KMS-11 (cell line): ENCODE measurements around the gene PLK3.

Experiments
- H2AFZ ChIP-seq: fragments of 200-600 bp; sonication (generic); 2 replicates; pipeline ENCODE4 v1.6.1; 2016; ENCODE audit warnings: antibody characterized with exemption, mixed run types, low read depth
- H3K27ac ChIP-seq: fragments of 200-600 bp; sonication (generic); 2 replicates; pipeline ENCODE4 v1.6.1; 2016; ENCODE audit warnings: mild to moderate bottlenecking, mixed run types
- H3K27me3 ChIP-seq: fragments of 200-600 bp; sonication (generic); 2 replicates; pipeline ENCODE4 v1.6.1; 2017; ENCODE audit warnings: mild to moderate bottlenecking, low read depth, mixed run types, moderate library complexity; ENCODE audit not compliant: insufficient read depth
- H3K36me3 ChIP-seq: fragments of 200-600 bp; sonication (generic); 2 replicates; pipeline ENCODE4 v1.6.1; 2017; ENCODE audit warnings: mild to moderate bottlenecking, mixed run types; ENCODE audit not compliant: insufficient read depth
- H3K4me1 ChIP-seq: fragments of 200-600 bp; sonication (generic); 2 replicates; pipeline ENCODE4 v1.6.1; 2016; ENCODE audit warnings: mild to moderate bottlenecking, low read depth, mixed run types; ENCODE audit not compliant: poor library complexity, severe bottlenecking
- H3K4me2 ChIP-seq: fragments of 200-600 bp; sonication (generic); 2 replicates; pipeline ENCODE4 v1.7.0; 2016; ENCODE audit warnings: mild to moderate bottlenecking, mixed run types
- H3K4me3 ChIP-seq: fragments of 200-600 bp; sonication (generic); IDR thresholded peaks from 2 replicates; pipeline ENCODE4 v1.6.1; 2017; ENCODE audit warnings: low read depth, low read length, mixed read lengths; ENCODE audit not compliant: insufficient read depth
- H3K79me2 ChIP-seq: fragments of 200-600 bp; sonication (generic); 2 replicates; pipeline ENCODE4 v1.6.1; 2016; ENCODE audit warnings: low read depth, mixed run types; ENCODE audit not compliant: insufficient read depth
- H3K9ac ChIP-seq: fragments of 200-600 bp; sonication (generic); 2 replicates; pipeline ENCODE4 v1.6.1; 2016; ENCODE audit warnings: mild to moderate bottlenecking, mixed run types
- H4K20me1 ChIP-seq: fragments of 200-600 bp; sonication (generic); 2 replicates; pipeline ENCODE4 v1.6.1; 2016; ENCODE audit warnings: mild to moderate bottlenecking, mixed run types; ENCODE audit not compliant: insufficient read depth
- CTCF ChIP-seq: fragments of 200-600 bp; sonication (generic); conservative IDR thresholded peaks from 2 replicates; pipeline ENCODE4 v1.6.1; 2017; ENCODE audit warnings: low read depth, mild to moderate bottlenecking, antibody characterized with exemption, low read length, moderate library complexity, mixed read lengths

PLK3 gene

GRCh38 chr1:44839576-44839975 is 39.4 kb downstream of the PLK3 start:
- no peak overlapping the region for H3K9ac ChIP-seq
- peaks cover 8% of the 10 kb centered on the region for H3K4me1 ChIP-seq
- H3K79me2 ChIP-seq, result no peaks in the 10 kb centered on the region
- no peak overlapping the region for H3K4me3 ChIP-seq
- H2AFZ ChIP-seq, result no peak overlapping the region
- H3K4me2 ChIP-seq, result no peak overlapping the region
- no peak for TF ChIP-seq CTCF
- H3K27ac ChIP-seq, result no peak overlapping the region
- H3K36me3 ChIP-seq, result no peaks in the 10 kb centered on the region
- no peaks in the 10 kb centered on the region for H3K27me3 ChIP-seq
- H4K20me1 ChIP-seq, result no peaks in the 10 kb centered on the region

GRCh38 chr1:44842486-44842861 is 42.3 kb downstream of the PLK3 start:
- H3K36me3 ChIP-seq, result no peaks in the 10 kb centered on the region
- H3K27me3 ChIP-seq, result no peaks in the 10 kb centered on the region
- no peaks in the 10 kb centered on the region for H4K20me1 ChIP-seq
- H3K4me2 ChIP-seq, result no peak overlapping the region
- no peak overlapping the region for H3K27ac ChIP-seq
- no peaks in the 10 kb centered on the region for H3K79me2 ChIP-seq
- TF ChIP-seq CTCF, result no peak
- no peak overlapping the region for H3K9ac ChIP-seq
- H3K4me3 ChIP-seq, result no peak overlapping the region
- no peak overlapping the region for H2AFZ ChIP-seq
- H3K4me1 ChIP-seq, result no peaks in the 10 kb centered on the region

- Histone ChIP-seq H3K36me3 (no peaks in the 10 kb centered on the region), H3K4me1 (no peaks in the 10 kb centered on the region), H2AFZ (no peak within 1 kb of the TSS), H3K27me3 (no peaks in the 10 kb centered on the region), H4K20me1 (no peaks in the 10 kb centered on the region), H3K4me2 (no peak within 1 kb of the TSS), H3K79me2 (no peaks in the 10 kb centered on the region), H3K27ac (no peak within 1 kb of the TSS), H3K4me3 (no peak within 1 kb of the TSS), H3K9ac (no peak within 1 kb of the TSS)
- no peak for TF ChIP-seq CTCF
These were observed 42.9 kb downstream of the PLK3 start, which contains the start of gene PTCH2 for GRCh38 chr1:44842862-44843655. Gene PTCH2 (minus strand): TSS chr1:44843253. CDS start chr1:44842932, 321 bp downstream.

GRCh38 chr1:44846985-44847384 is 46.8 kb downstream of the PLK3 start:
- H4K20me1 ChIP-seq, result no peaks in the 10 kb centered on the region
- no peaks in the 10 kb centered on the region for H3K79me2 ChIP-seq
- no peak overlapping the region for H3K4me3 ChIP-seq
- H3K27me3 ChIP-seq, result no peaks in the 10 kb centered on the region
- no peak overlapping the region for H2AFZ ChIP-seq
- no peak overlapping the region for H3K4me2 ChIP-seq
- no peaks in the 10 kb centered on the region; the same call in 1 of the 2 replicates for H3K36me3 ChIP-seq
- H3K9ac ChIP-seq, result no peak overlapping the region
- H3K27ac ChIP-seq, result no peak overlapping the region
- H3K4me1 ChIP-seq, result no peaks in the 10 kb centered on the region
- TF ChIP-seq CTCF, result no peak
